ENCODE data around the gene HLCS. TPM values are rescaled to one million over a fixed set of nuclear protein-coding genes. Genes with fewer than 3 reads are reported as not detected.

Gene HLCS
- polyA plus RNA-seq, 4 donors, result 15.8 to 18.0 (median 16.2) TPM

DNA sequence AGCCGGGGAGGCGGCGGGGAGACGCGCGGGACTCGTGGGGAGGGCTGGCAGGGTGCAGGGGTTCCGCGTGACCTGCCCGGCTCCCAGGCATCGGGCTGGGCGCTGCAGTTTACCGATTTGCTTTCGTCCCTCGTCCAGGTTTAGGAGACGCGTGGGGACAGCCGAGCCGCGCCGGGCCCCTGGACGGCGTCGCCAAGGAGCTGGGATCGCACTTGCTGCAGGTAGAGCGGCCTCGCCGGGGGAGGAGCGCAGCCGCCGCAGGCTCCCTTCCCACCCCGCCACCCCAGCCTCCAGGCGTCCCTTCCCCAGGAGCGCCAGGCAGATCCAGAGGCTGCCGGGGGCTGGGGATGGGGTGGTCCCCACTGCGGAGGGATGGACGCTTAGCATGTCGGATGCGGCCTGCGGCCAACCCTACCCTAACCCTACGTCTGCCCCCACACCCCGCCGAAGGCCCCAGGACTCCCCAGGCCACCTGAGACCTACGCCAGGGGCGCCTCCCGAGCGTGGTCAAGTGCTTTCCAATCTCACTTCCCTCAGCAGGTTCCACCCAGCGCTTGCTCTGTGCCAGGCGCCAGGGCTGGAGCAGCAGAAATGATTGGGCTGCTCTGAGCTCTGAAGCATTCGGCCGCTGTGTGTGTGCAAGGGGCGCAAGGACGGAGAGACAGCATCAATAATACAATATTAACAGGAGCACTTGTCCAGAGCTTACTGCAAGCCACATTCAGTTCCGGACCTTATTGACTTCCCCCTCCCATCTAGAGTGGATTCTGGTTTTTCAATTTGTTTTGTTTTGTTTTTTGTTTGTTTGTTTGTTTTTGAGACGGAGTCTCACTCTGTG, 257.2 kb downstream of the HLCS start:
- DNase-seq (ENCODE audit: low read depth in 4 of 4, low spot score in 2 of 4), result no peak

DNA sequence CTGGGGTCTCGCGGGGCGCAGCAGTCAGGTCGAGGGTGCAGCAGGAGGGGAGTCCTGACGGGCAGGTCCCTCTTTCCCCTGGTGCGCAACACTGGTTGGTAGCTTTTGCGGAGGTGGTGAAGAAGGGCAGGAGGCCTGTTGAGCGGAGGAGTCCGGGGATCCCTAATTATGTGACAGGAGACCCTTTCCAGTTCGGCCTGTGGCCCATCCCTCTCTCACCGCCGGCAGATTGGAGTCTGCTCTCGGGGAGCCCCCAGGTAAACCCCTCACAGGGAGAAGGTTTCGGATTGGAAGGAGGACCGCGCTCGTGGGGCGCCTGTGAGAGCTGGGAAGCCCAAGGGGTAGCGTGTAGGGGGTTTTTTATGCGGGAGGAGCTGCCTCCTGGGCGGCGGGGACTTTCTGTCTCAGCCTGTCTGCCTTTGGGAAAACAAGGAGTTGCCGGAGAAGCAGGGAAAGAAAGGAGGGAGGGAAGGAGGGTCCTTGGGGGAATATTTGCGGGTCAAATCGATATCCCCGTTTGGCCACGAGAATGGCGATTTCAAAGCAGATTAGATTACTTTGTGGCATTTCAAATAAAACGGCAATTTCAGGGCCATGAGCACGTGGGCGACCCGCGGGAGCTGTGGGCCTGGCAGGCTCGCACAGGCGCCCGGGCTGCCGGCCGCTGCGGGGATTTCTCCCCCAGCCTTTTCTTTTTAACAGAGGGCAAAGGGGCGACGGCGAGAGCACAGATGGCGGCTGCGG, 258.0 kb downstream of the HLCS start:
- no peak for DNase-seq (ENCODE audit: low read depth in 4 of 4, low spot score in 2 of 4)

DNA sequence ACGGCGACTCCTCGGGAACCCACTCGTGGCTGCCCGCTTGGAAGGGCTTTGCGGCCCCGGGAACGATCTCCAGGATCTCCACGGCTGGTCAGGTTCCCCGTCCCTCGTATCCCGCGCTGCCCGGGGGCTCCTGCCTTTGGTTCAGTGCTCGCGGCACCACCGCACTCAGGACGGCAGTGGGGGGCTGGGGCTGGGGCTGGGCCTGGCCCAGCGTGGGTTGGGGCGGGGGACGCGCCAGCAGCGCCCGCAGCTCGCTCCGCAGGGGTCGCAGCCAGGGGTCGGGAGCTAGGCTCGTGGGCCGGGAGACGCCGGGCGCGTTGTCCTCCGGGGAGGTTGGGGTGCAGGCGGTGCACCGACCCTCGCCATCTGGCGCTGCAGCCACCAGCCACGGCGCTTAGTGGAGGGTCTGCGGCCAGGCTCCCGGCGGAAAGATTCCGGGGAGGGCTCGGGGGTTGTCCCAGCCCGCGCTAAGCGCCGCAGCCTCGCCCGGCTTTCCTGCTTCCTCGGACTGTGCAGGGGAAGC, 258.6 kb downstream of the HLCS start:
- DNase-seq (ENCODE audit: low read depth in 4 of 4, low spot score in 2 of 4), result no peak

DNA sequence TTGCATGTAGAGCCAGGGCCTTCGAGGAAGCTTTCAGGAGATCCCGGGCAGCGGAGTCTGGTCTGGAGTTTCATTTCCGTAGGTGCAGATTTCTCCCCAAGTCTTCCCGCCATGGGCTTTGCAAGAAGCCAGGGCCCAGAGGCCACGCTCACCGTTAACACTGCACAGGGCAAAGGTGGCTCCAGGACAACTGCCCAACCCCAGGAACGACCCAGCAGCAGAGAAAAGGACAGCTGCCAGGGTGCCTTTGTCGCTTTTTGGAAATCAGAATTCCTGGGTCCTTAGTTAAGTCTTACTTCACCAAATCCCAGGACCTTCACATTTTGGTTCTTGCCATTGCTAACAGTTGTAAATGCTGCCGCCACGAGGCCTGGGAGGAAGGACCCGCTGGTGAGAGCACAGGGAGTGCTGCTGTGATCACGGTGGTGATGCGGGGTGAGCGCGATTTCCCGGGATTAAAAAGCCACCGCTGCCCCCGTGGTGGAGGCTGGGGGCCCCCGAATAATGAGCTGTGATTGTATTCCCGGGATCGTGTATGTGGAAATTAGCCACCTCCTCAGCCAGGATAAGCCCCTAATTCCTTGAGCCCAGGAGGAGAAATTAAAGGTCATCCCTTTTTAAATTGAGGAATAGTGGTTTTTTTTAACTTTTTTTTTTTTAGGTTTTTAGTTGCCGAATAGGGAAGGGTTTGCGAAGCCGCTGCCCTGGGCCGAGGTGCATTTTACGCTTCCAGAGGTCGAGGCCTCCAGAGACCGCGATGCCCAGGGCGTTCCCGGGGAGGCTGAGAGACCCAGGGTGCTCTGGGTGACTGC, 259.3 kb downstream of the HLCS start:
- no peak for DNase-seq (ENCODE audit: low read depth in 4 of 4, low spot score in 2 of 4)

DNA sequence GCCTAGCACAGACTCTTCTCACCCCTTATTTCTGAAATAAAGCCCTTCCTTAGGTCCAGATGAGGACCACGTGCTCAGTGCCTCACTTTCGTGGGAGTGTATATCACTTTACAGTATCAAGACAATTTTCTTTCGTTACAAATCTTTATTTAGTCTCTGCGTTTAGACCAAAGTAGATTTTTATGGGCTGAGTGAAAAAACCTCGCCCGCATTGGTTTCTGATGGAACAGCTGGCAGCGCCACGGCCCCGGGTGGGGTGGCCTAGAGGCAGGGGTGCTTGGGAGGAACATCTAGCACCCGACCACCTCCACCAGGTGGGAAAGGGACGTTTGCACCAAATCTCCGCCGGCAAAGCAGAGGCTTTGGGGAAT, 260.0 kb downstream of the HLCS start:
- no peak for DNase-seq (ENCODE audit: low read depth in 4 of 4, low spot score in 2 of 4)

DNA sequence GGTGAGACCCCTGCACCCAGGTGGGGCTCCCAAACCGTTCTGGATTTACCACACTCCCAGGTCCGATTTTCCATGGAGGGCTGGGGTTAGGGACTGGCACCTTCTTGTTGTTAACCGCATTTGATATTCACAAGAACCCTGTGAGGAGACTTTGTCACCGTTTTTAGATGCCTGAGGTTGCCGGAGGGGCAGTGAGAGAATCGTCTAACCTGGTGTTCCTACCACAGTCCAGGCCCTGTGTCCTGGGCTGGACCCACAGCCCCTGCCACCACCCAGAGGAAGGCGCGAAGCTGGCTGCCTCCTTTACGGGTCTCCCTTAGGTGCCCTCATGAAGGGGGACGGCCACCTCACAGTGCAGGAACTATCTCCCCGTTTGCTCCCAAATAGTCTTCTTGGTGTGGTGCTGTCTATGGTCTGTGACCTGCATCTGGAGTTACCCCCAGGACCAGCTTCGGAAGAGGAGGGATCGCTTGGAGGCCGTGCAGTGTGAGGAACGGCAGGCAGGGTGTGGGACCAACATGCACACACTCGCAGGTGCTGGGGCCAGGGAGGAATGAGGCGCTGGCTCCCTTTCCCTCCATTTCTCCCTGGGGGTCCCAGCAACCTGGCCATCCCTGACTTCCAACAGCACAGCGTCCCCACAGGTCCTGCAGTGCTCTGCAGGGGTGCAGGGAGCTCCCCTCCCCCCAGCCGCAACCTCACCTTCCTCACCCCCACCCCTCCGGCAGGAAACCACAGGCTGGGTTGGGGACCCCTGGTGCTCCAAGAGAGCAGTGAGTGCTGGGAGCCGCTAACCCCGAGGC, 260.6 kb downstream of the HLCS start:
- no peak for DNase-seq (ENCODE audit: low read depth in 4 of 4, low spot score in 2 of 4)

DNA sequence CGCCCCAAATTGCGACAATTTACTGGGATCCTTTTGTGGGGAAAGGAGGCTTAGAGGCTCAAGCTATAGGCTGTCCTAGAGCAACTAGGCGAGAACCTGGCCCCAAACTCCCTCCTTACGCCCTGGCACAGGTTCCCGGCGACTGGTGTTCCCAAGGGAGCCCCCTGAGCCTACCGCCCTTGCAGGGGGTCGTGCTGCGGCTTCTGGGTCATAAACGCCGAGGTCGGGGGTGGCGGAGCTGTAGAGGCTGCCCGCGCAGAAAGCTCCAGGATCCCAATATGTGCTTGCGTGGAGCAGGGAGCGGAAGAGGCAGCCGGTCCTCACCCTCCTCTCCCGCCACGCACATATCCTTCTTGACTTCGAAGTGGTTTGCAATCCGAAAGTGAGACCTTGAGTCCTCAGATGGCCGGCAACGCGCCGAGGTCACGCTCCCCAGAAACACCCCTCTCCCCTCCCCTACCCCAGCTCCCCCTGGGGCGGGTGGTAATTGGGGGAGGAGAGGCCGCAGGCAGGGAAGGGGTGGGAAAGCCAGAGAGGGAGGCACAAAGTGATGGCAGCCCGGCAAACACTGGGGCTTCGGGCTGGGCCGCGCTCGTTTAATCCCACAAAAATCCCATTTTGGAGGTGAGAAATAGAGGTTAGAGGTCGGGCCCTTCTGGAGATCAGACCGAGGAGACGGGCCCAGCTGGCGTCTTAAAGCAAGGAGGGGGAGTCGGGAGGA, 261.4 kb downstream of the HLCS start:
- DNase-seq (ENCODE audit: low read depth in 4 of 4, low spot score in 2 of 4), result no peak

DNA sequence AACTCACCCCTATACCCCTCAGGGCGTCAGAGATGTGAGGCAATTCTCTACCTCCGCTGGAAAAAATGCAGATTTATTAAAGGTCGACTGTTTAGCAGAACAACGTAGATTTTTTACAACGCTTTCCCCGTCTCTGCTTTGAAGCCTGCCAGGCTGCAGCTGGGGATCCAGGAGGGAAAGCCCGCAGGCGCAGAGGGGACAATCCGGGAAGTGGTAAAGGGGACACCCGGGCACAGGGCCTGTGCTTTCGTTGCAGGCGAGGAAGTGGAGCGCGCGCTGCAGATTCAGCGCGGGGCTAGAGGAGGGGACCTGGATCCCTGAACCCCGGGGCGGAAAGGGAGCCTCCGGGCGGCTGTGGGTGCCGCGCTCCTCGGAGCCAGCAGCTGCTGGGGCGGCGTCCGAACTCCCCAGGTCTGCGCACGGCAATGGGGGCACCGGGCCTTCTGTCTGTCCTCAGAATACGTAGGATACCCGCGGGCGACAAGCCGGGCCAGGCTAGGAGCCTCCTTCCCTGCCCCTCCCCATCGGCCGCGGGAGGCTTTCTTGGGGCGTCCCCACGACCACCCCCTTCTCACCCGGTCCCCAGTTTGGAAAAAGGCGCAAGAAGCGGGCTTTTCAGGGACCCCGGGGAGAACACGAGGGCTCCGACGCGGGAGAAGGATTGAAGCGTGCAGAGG, 262.1 kb downstream of the HLCS start:
- DNase-seq (ENCODE audit: low read depth in 4 of 4, low spot score in 2 of 4), result no peak

DNA sequence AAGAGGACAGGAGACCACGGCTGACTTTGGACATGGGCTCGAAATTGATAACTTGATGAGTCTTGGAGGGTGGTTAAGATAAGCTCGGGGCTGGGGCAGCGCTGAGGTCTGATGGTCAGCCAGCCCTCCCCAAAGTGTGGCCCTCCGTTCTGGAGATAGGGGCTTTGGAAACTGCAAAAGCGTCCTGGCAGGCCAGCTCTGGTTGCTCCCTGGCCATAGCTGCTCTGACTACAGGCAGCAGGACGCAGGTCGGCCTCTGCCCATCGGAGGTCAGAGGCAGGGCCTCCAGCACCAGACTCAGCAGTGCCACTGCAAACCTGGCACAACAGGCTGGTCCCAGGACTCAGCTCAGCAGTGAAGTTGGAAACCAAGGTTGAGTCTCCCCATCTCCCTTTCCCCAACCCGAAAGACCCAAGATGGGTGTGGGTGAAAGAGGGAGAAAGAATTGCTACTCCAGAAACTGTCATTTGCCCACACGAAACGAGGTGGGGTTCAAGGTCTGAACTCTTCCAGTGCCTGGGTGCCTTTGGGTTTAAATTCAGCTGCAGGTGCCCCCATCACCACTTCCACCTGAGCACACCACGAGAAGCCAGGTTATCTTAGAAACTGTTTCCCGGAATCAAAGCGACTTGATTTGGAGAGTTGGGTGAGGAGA, 262.7 kb downstream of the HLCS start:
- no peak for DNase-seq (ENCODE audit: low read depth in 4 of 4, low spot score in 2 of 4)

DNA sequence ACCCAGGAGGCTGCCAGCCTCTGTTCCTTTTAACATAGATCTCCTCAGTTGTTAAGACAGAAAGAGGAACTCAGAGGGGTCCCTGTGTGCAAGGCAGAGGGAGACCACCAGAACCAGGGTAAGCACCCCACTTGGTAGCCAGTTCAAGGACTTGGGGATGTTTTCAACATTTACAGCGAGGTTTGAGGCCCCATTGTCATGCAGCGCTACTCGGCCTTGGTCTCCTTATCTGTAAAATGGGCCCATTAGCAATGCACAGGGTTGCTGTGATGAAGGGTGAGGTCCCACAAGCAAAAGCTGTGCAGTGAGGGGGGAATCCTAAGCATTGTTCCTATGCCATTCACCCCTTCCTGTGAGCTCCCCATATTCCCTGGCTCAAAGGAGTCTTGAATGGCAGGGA, 263.3 kb downstream of the HLCS start:
- DNase-seq (ENCODE audit: low read depth in 4 of 4, low spot score in 2 of 4), result no peak

DNA sequence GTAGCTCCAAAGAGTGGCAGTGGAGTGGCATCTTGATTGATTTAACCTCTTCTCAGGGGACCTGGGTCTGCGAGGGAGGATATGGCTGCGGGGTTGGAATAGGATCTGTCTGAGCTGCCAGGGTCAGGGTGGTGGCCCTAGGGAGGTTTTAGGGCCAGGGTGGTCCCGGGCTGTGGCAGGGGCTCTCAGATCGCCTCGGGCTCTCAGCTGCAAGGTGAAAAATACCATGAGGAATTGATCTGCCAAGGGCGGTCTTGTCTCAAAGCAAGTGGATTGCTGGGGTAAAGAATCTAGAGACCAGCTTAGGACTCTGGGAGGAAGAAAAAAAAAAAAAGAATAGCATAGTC, 263.9 kb downstream of the HLCS start:
- DNase-seq (ENCODE audit: low read depth in 4 of 4, low spot score in 2 of 4), result no peak

DNA sequence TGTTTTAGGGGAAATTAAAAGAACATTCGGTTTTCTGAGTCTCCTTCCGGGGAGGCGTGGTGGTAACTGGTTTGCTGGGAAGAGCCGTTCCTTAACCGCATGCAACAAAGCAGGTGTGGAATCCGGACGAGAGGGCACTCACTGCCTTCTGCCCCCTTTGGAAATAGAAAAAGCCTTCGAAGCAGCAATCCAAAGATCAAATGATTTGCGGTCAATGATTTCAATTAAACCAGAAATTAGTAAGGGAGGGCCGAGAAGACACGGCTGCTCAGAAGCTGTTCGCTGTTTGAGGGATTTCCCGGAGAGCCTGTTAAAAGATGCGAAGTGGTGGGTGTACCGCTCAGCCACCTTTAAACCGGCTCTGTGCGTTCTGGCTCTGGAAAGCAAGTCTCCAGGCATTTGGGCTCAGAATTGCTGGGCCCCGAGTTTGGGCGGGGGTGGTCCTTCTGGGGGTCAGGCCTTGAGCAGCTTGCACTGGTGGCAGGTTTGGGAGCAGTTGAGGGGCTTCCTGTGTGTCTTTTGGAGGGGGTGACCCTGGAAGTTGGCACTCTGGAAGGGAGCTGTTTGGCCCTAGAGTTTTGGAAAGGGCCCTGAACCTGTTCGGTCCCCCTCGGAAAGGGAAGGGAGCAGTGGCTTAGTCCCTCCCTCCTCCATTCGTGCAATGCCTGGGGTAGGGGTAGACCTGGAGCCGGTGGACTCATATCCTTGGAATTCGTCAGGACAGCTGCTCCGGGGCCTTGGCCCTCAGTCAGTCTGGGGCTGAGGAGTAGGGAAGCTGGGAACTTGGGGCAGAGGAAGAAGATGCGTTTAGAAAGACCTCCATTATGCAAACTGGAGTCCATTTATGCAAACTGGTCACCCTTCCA, 264.5 kb downstream of the HLCS start:
- no peak for DNase-seq (ENCODE audit: low read depth in 4 of 4, low spot score in 2 of 4)

DNA sequence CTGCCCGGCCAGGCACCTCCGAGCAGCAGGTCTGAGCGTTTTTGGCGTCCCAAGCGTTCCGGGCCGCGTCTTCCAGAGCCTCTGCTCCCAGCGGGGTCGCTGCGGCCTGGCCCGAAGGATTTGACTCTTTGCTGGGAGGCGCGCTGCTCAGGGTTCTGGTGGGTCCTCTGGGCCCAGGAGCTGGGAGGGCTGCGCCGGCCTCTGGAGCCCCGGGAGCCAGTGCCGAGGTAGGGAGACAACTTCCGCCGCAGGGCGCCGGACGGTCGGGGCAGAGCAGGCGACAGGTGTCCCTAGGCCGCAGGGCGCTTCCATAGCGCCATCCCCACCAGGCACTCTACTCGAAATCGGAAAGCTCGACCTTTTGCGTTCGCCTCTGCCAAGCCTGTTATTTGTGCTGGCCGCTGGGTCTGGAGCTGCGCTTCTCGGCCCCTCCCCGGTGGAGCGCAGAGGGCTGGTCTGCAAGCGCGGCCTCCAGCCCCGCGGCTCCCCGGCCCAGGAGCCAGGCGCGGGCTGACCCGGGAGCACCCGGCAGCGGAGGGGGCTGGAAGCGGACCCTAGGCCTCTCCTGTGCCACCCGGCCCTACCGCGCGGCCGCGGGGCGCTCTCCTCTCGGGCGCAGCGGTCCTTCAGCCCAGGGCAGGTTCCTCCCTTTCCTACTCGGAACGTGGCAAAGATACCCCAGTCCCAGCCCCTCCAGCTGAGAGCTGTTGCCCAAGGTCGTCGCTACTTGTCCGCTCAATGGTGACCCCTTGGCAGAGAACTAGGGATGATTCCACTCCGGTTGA, 265.3 kb downstream of the HLCS start:
- DNase-seq (ENCODE audit: low read depth in 4 of 4, low spot score in 2 of 4), result no peak
